Measurements from ENCODE around the gene RAD51B. TPM values are rescaled to one million over a fixed set of nuclear protein-coding genes. Genes with fewer than 3 reads are reported as not detected.

RAD51B gene
- total RNA-seq, 1 donor from 2014 or later = 28.5 TPM

DNA sequence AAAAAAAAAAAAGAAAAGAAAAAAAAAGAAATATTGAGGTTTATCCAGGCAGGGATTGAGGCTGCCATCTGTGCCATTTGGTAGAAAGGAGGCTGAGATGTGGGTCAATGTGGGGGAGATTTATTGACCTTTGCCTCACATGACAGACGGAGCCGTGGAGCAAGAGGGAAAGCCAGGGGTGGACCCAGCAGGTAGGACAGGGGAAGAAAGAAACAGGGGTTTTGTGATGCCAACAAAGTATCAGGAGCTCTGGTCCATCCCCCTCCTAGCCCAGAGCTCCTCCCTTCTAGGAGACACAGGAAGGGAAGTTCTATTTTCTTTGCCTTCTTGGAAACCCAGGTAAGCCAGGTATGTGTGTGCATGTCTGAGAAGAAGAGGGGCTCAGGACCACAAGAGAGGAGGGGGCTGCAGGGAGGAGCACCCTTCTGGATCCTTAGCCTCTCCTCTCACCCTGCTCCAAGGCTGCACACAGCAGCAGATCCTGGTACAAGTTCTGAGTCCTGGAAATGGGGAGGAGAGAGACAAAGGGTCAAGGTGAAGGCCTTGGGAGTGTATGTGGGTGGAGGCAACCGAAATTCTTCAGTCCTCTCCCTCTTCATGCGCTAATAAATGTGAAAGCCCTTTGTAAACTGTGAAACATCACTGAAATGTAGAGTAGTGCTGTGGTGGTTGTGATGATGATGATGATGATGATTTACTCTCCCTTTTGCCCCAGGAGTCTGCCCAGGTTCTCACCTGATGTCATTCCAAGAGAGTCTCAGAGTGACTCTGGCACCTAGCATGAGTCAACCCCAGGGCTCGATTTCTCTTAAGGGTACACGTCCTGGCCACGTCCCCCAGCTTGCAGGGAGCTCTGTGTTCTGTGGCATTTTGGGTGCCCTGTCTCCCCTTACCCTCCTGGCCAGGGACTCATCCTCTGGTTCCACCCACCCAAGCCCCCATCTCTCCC lies 947.0 kb downstream of the RAD51B start:
- H3K36me3 ChIP-seq = no peaks in the 10 kb centered on the region
- no peaks in the 10 kb centered on the region for H3K9me3 ChIP-seq
- no peaks in the 10 kb centered on the region for H3K27me3 ChIP-seq
- H3K27ac ChIP-seq = no peak overlapping the region
- TF ChIP-seq, protein P1, sequence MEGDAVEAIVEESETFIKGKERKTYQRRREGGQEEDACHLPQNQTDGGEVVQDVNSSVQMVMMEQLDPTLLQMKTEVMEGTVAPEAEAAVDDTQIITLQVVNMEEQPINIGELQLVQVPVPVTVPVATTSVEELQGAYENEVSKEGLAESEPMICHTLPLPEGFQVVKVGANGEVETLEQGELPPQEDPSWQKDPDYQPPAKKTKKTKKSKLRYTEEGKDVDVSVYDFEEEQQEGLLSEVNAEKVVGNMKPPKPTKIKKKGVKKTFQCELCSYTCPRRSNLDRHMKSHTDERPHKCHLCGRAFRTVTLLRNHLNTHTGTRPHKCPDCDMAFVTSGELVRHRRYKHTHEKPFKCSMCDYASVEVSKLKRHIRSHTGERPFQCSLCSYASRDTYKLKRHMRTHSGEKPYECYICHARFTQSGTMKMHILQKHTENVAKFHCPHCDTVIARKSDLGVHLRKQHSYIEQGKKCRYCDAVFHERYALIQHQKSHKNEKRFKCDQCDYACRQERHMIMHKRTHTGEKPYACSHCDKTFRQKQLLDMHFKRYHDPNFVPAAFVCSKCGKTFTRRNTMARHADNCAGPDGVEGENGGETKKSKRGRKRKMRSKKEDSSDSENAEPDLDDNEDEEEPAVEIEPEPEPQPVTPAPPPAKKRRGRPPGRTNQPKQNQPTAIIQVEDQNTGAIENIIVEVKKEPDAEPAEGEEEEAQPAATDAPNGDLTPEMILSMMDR (IDR thresholded peaks at IDR 0.05) = no peak
- TF ChIP-seq POLR2A (IDR thresholded peaks at IDR 0.05) (no peak), POLR2AphosphoS5 (IDR thresholded peaks at IDR 0.05; ENCODE audit: insufficient read depth in 1 of 2, low read depth in 1 of 2) (no peak)
- intact Hi-C loops (cut with DNase I) = no loop called here
- H3K4me3 ChIP-seq = no peak overlapping the region
- peaks cover 20% of the 10 kb centered on the region for H3K4me1 ChIP-seq
- DNase-seq (ENCODE audit: extremely low spot score in 2 of 2) = no peak

DNA sequence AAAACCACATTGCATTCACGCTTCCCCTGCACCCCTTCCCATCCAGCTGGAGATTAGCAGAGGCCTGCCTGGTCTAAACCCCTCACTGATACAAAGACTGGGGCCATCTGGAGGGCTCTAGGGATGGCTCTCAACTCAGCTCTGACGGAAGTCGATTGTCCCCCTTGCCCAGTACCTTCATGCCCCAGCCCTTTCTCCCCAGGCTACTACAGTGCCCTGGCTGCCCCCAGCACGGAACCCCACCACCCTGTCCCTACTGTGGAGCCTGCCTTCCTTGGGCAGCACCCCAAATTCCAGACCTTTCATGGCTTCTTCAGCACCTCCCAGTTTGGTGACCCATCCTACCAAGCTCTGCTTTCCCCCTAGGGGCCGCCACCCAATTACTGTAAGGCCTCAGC lies 947.7 kb downstream of the RAD51B start:
- DNase-seq (ENCODE audit: extremely low spot score in 2 of 2) = no peak
- Histone ChIP-seq H3K4me1 (peaks cover 13% of the 10 kb centered on the region), H3K4me3 (no peak overlapping the region), H3K9me3 (no peaks in the 10 kb centered on the region), H3K36me3 (no peaks in the 10 kb centered on the region), H3K27me3 (no peaks in the 10 kb centered on the region), H3K27ac (no peak overlapping the region)
- no peak for TF ChIP-seq POLR2A (IDR thresholded peaks at IDR 0.05)
- TF ChIP-seq, protein P1 (IDR thresholded peaks at IDR 0.05) = no peak
- no peak for TF ChIP-seq POLR2AphosphoS5 (IDR thresholded peaks at IDR 0.05; ENCODE audit: insufficient read depth in 1 of 2, low read depth in 1 of 2)
- intact Hi-C loops (cut with DNase I) = no loop called here

DNA sequence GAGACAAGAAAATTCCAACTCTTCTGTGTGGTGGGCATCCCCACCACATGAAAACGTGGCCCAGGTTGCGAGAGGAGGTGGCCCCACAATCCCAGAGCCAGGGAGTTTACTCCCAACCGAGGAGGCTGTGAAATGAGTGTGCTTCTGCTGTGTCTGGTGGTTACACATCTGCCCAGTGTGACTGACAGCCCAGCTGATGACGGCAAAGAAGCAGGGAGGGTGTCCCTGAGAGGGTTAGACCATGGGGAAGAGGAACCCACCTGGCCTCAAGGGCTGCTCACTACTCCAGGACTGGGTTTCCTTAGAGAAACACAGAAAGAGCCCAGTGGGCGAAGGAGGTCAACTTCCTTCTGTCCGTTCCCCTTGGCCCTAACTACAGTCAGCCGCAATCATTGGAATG lies 948.7 kb downstream of the RAD51B start:
- no peak overlapping the region for H3K4me3 ChIP-seq
- no peak overlapping the region for H3K27ac ChIP-seq
- intact Hi-C loops (cut with DNase I) = no loop called here
- TF ChIP-seq POLR2A (IDR thresholded peaks at IDR 0.05) (no peak), POLR2AphosphoS5 (IDR thresholded peaks at IDR 0.05; ENCODE audit: insufficient read depth in 1 of 2, low read depth in 1 of 2) (no peak)
- TF ChIP-seq, protein P1 (IDR thresholded peaks at IDR 0.05) = no peak
- peaks cover 2% of the 10 kb centered on the region for H3K4me1 ChIP-seq
- no peak for DNase-seq (ENCODE audit: extremely low spot score in 2 of 2)
- H3K36me3 ChIP-seq = no peaks in the 10 kb centered on the region
- H3K9me3 ChIP-seq = no peaks in the 10 kb centered on the region
- H3K27me3 ChIP-seq = no peaks in the 10 kb centered on the region

DNA sequence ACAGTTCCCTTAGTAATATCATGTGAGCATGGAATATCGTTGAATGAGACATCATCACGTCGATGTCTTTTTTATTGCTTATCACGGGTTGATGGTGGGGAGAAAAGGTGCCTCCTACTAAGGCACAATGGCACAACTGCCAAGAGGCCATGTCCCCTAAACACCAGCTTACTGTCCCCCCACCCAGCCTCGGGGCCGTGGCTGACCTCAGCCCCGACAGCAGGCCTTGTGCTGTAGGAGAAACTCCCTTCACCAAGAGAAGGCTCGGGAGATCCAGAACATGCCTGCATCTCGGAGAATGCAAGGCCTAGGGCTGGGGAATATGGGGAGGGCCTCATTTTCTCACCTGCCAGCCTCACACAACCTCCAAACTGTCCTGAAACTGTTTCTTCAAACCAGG lies 950.5 kb downstream of the RAD51B start:
- H3K27me3 ChIP-seq = no peaks in the 10 kb centered on the region
- no peak overlapping the region for H3K4me3 ChIP-seq
- no peaks in the 10 kb centered on the region for H3K9me3 ChIP-seq
- no peak for TF ChIP-seq POLR2A (IDR thresholded peaks at IDR 0.05)
- TF ChIP-seq POLR2AphosphoS5 (IDR thresholded peaks at IDR 0.05; ENCODE audit: insufficient read depth in 1 of 2, low read depth in 1 of 2) = no peak
- TF ChIP-seq, protein P1 (IDR thresholded peaks at IDR 0.05) = no peak
- H3K36me3 ChIP-seq = no peaks in the 10 kb centered on the region
- no peak overlapping the region for H3K27ac ChIP-seq
- no peaks in the 10 kb centered on the region for H3K4me1 ChIP-seq
- intact Hi-C loops (cut with DNase I) = no loop called here
- no peak for DNase-seq (ENCODE audit: extremely low spot score in 2 of 2)

Measured in vagina (tissue), 2 donors.